GM21390 (cell line): Measurements from ENCODE around the gene NR4A3.
"Not testable (repeated sequence)": the region's sequence is repeated elsewhere in the genome, so short reads cannot be mapped to it uniquely, and the experiment has no call there.

Experiments
- ATAC-seq: cut with Tn5 transposase; IDR thresholded peaks from one replicate; pipeline ENCODE4 v1.9.1; 2021; ENCODE audit not compliant: unreplicated experiment

NR4A3 gene

GRCh38 chr9:99832558-99832864, 10.8 kb downstream of the NR4A3 start:
- ATAC-seq = no peak

GRCh38 chr9:99833735-99834134, 12.1 kb downstream of the NR4A3 start:
- no peak for ATAC-seq

- no peak for ATAC-seq
Observed at GRCh38 chr9:99834474-99834873, 12.8 kb downstream of the NR4A3 start.

GRCh38 chr9:99835142-99835541, 13.5 kb downstream of the NR4A3 start:
- ATAC-seq = no peak

- no peak for ATAC-seq
Observed at GRCh38 chr9:99835581-99835980, 13.9 kb downstream of the NR4A3 start.

- no peak for ATAC-seq
Observed at GRCh38 chr9:99840072-99840471, 18.4 kb downstream of the NR4A3 start.

GRCh38 chr9:99845063-99845462, 23.4 kb downstream of the NR4A3 start:
- ATAC-seq = no peak

- no peak for ATAC-seq
Observed at GRCh38 chr9:99848447-99848846, 26.8 kb downstream of the NR4A3 start.

GRCh38 chr9:99850736-99851499, 29.2 kb downstream of the NR4A3 start:
- ATAC-seq = peak; percentile 14

GRCh38 chr9:99851500-99851822, 29.8 kb downstream of the NR4A3 start:
- ATAC-seq = peak; percentile 92

GRCh38 chr9:99852617-99853016, 30.9 kb downstream of the NR4A3 start:
- peak; percentile 59 for ATAC-seq

- ATAC-seq = no peak
Observed at GRCh38 chr9:99855467-99856176, 33.9 kb downstream of the NR4A3 start.

GRCh38 chr9:99857576-99857975, 35.9 kb downstream of the NR4A3 start:
- not testable (repeated sequence) for ATAC-seq

GRCh38 chr9:99858087-99858486, 36.4 kb downstream of the NR4A3 start:
- ATAC-seq = no peak

- ATAC-seq = no peak
Observed at GRCh38 chr9:99859243-99859980, 37.7 kb downstream of the NR4A3 start.

GRCh38 chr9:99860266-99860665, 38.6 kb downstream of the NR4A3 start:
- no peak for ATAC-seq

GRCh38 chr9:99863955-99864354, 42.3 kb downstream of the NR4A3 start:
- no peak for ATAC-seq

- ATAC-seq = no peak
Observed at GRCh38 chr9:99866398-99866797, 44.7 kb downstream of the NR4A3 start.

GRCh38 chr9:99867536-99867935, 45.9 kb downstream of the NR4A3 start:
- no peak for ATAC-seq

GRCh38 chr9:99867968-99868367, 46.3 kb downstream of the NR4A3 start:
- ATAC-seq = peak; percentile 66

GRCh38 chr9:99868845-99869244, 47.2 kb downstream of the NR4A3 start:
- peak; percentile 83 for ATAC-seq

- no peak for ATAC-seq
Observed at GRCh38 chr9:99870126-99870525, 48.4 kb downstream of the NR4A3 start.
